Measurements from ENCODE around the gene ZBTB38.

DNA sequence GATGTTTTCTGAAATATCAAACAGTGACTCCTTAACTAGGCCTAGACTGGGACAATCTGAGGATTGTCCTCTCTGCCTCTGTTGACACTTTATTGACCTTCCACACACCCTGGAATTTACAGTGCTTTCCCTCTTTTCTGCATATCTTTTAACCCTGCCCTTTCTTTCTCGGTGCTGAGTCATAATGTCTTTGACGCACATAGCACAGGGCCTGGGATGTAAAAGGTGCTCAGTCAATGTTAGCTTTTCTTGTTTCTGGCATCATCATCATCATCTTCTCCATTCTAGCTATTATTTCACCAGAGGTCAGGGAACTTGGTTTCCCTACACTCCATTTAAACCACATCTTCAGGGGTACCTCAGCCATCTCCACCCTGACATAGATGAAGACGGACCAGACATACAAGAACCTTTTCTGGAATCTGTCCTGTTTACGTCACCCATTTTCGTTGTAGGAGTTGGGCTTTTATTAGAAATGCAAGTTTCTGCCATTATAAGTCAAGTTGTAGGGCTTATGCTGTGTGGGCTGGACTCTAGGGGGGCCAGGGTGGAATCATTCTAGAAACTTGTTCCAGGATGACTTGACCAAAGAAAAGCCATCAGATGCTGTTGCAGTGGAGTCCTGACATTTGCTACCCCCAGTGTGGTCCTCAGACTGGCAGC lies 46.6 kb downstream of the ZBTB38 start:
- TF ChIP-seq, protein P1, sequence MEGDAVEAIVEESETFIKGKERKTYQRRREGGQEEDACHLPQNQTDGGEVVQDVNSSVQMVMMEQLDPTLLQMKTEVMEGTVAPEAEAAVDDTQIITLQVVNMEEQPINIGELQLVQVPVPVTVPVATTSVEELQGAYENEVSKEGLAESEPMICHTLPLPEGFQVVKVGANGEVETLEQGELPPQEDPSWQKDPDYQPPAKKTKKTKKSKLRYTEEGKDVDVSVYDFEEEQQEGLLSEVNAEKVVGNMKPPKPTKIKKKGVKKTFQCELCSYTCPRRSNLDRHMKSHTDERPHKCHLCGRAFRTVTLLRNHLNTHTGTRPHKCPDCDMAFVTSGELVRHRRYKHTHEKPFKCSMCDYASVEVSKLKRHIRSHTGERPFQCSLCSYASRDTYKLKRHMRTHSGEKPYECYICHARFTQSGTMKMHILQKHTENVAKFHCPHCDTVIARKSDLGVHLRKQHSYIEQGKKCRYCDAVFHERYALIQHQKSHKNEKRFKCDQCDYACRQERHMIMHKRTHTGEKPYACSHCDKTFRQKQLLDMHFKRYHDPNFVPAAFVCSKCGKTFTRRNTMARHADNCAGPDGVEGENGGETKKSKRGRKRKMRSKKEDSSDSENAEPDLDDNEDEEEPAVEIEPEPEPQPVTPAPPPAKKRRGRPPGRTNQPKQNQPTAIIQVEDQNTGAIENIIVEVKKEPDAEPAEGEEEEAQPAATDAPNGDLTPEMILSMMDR (conservative IDR thresholded peaks at IDR 0.05; ENCODE audit: low read depth in 2 of 2), result no peak
- TF ChIP-seq, protein P2, sequence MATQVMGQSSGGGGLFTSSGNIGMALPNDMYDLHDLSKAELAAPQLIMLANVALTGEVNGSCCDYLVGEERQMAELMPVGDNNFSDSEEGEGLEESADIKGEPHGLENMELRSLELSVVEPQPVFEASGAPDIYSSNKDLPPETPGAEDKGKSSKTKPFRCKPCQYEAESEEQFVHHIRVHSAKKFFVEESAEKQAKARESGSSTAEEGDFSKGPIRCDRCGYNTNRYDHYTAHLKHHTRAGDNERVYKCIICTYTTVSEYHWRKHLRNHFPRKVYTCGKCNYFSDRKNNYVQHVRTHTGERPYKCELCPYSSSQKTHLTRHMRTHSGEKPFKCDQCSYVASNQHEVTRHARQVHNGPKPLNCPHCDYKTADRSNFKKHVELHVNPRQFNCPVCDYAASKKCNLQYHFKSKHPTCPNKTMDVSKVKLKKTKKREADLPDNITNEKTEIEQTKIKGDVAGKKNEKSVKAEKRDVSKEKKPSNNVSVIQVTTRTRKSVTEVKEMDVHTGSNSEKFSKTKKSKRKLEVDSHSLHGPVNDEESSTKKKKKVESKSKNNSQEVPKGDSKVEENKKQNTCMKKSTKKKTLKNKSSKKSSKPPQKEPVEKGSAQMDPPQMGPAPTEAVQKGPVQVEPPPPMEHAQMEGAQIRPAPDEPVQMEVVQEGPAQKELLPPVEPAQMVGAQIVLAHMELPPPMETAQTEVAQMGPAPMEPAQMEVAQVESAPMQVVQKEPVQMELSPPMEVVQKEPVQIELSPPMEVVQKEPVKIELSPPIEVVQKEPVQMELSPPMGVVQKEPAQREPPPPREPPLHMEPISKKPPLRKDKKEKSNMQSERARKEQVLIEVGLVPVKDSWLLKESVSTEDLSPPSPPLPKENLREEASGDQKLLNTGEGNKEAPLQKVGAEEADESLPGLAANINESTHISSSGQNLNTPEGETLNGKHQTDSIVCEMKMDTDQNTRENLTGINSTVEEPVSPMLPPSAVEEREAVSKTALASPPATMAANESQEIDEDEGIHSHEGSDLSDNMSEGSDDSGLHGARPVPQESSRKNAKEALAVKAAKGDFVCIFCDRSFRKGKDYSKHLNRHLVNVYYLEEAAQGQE (IDR thresholded peaks at IDR 0.05; ENCODE audit: unreplicated experiment), result no peak
- TF ChIP-seq EZH2 (IDR thresholded peaks at IDR 0.05; ENCODE audit: low read depth, unreplicated experiment) (no peak), NANOG (IDR thresholded peaks at IDR 0.05; ENCODE audit: borderline replicate concordance) (no peak), EZH2phosphoT487 (IDR thresholded peaks at IDR 0.05; ENCODE audit: unreplicated experiment) (no peak)

Data from GM23338 (cell line).